ENCODE measurements around the gene ST3GAL3.

DNA sequence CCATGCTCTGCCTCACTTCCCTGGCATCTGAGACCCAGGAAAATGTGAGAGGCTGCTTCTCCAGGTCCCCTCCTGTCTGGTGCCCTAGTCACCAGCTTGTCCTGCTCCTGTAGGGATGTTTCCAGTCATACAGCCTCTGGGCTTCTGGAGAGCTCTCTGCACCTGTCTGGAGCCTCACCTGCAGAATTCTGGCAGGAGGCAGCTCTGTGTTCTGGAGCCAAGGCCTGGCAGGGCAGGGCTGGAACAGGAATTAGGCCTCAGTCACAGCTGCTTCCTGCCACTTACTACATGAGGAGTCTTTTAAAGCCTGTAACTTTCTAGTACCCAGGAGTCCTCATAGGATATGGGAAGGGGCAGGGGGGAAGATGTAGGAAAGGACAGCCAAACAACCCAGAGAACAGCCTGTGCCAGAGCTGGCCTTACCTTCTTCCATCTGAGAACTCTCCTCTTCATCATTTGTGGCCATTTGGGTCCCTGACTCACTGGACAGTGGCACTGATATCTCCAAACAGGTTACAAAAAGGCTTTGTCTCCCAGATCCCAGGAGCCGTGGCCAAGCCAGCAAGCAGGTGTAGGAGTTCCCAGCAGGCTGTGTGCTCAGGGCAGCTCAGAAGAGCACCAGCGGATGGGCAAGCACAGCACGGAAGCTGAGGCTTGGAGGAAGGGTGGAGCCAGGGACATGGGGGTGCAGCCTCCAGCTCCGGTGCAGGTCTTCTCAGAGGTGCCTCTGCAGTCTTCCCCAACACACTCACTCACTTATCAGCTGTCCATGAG is 194.9 kb downstream of the ST3GAL3 start:
- TF ChIP-seq, protein P1, sequence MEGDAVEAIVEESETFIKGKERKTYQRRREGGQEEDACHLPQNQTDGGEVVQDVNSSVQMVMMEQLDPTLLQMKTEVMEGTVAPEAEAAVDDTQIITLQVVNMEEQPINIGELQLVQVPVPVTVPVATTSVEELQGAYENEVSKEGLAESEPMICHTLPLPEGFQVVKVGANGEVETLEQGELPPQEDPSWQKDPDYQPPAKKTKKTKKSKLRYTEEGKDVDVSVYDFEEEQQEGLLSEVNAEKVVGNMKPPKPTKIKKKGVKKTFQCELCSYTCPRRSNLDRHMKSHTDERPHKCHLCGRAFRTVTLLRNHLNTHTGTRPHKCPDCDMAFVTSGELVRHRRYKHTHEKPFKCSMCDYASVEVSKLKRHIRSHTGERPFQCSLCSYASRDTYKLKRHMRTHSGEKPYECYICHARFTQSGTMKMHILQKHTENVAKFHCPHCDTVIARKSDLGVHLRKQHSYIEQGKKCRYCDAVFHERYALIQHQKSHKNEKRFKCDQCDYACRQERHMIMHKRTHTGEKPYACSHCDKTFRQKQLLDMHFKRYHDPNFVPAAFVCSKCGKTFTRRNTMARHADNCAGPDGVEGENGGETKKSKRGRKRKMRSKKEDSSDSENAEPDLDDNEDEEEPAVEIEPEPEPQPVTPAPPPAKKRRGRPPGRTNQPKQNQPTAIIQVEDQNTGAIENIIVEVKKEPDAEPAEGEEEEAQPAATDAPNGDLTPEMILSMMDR (IDR thresholded peaks at IDR 0.05) = no peak
- no peak for TF ChIP-seq EZH2phosphoT487 (IDR thresholded peaks at IDR 0.05)
